Measurements from ENCODE around the gene DCAF11. TPM values are rescaled to one million over a fixed set of nuclear protein-coding genes. Genes with fewer than 3 reads are reported as not detected.

Gene DCAF11
- total and polyA plus RNA-seq, 2 of the 13 experiments (the other 11 are each of a cell fraction or from before 2014, with no cell fraction given), result 150 to 257 TPM

- no peak for TF ChIP-seq ZNF691 (CRISPR knock-in tag; IDR thresholded peaks at IDR 0.05; ENCODE audit: borderline replicate concordance, low read depth)
- no peak for TF ChIP-seq ZFP1 (CRISPR knock-in tag; IDR thresholded peaks at IDR 0.05)
- TF ChIP-seq ZKSCAN5 (CRISPR knock-in tag; IDR thresholded peaks at IDR 0.05), result 0 out of 2 replicates have a peak, but pooled peaks have one; percentile 17
- TF ChIP-seq ZNF619 (CRISPR knock-in tag; IDR thresholded peaks at IDR 0.05), result no peak
- TF ChIP-seq MAZ (IDR thresholded peaks at IDR 0.05; ENCODE audit: borderline replicate concordance, low read depth, low read length), result no peak
- TF ChIP-seq MAZ (CRISPR knock-in tag; IDR thresholded peaks at IDR 0.05; ENCODE audit: low read depth), result no peak
- no peak for TF ChIP-seq ZBTB3 (CRISPR knock-in tag; IDR thresholded peaks at IDR 0.05; ENCODE audit: borderline replicate concordance, low read depth)
- TF ChIP-seq ZNF253 (CRISPR knock-in tag; IDR thresholded peaks at IDR 0.05; ENCODE audit: borderline replicate concordance), result no peak
- TF ChIP-seq NBN (conservative IDR thresholded peaks at IDR 0.05), result no peak
- no peak; the same call in 1 of the 2 replicates for TF ChIP-seq NR3C1 (CRISPR knock-in tag; IDR thresholded peaks at IDR 0.05)
- no peak for TF ChIP-seq TRIM22 (IDR thresholded peaks at IDR 0.05)
- TF ChIP-seq E2F1 (CRISPR knock-in tag; IDR thresholded peaks at IDR 0.05), result peak; percentile 71; the same call in 1 of the 2 replicates
- 0 out of 2 replicates have a peak, but pooled peaks have one; percentile 69 for TF ChIP-seq GPN1 (CRISPR knock-in tag; IDR thresholded peaks at IDR 0.05; ENCODE audit: borderline replicate concordance)
- no peak for TF ChIP-seq ATF7-NPFF (CRISPR knock-in tag; IDR thresholded peaks at IDR 0.05; ENCODE audit: low read depth)
- TF ChIP-seq ZNF180 (CRISPR knock-in tag; IDR thresholded peaks at IDR 0.05; ENCODE audit: borderline replicate concordance, low read depth), result peak; percentile 32; the same call in 1 of the 2 replicates
- TF ChIP-seq TERF1 (CRISPR knock-in tag; IDR thresholded peaks at IDR 0.05), result no peak; the same call in 1 of the 2 replicates
- no peak for TF ChIP-seq FOXP1 (IDR thresholded peaks at IDR 0.05)
- TF ChIP-seq FOXP1 (CRISPR knock-in tag; IDR thresholded peaks at IDR 0.05), result no peak
- no peak for TF ChIP-seq MTF2 (CRISPR knock-in tag; IDR thresholded peaks at IDR 0.05; ENCODE audit: borderline replicate concordance)
- TF ChIP-seq ZNF513 (CRISPR knock-in tag; conservative IDR thresholded peaks at IDR 0.05), result peak; percentile 91; the same call in 1 of the 2 replicates
- no peak for TF ChIP-seq ZNF530 (CRISPR knock-in tag; IDR thresholded peaks at IDR 0.05; ENCODE audit: low read depth)
- TF ChIP-seq PRDM10 (CRISPR knock-in tag; IDR thresholded peaks at IDR 0.05; ENCODE audit: low read depth), result no peak
Measured at GRCh38 chr14:24113379-24113800, 1.2 kb upstream of the DCAF11 start (continued).
